ENCODE data around the gene TACC3.

DNA sequence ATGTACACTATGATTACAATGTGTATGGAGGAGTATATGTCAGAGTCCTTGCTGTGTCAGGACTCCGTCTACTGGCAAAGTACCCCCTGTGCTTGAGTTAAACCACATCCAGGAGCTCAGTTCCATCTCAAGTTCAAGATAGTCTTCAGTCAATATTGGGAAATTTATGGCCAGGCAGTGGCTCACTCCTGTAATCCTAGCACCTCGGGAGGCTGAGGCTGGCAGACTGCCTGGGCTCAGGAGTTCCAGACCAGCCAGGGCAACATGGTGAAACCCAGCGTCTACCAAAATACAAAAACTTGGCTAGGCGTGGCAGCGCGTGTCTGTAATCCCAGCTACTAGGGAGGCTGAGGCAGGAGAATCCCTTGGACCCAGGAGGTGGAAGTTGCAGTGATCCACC is 15.0 kb upstream of the TACC3 start:
- TF ChIP-seq, protein P1, sequence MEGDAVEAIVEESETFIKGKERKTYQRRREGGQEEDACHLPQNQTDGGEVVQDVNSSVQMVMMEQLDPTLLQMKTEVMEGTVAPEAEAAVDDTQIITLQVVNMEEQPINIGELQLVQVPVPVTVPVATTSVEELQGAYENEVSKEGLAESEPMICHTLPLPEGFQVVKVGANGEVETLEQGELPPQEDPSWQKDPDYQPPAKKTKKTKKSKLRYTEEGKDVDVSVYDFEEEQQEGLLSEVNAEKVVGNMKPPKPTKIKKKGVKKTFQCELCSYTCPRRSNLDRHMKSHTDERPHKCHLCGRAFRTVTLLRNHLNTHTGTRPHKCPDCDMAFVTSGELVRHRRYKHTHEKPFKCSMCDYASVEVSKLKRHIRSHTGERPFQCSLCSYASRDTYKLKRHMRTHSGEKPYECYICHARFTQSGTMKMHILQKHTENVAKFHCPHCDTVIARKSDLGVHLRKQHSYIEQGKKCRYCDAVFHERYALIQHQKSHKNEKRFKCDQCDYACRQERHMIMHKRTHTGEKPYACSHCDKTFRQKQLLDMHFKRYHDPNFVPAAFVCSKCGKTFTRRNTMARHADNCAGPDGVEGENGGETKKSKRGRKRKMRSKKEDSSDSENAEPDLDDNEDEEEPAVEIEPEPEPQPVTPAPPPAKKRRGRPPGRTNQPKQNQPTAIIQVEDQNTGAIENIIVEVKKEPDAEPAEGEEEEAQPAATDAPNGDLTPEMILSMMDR (conservative IDR thresholded peaks at IDR 0.05; ENCODE audit: low read depth, low read length), result no peak
- no peak for TF ChIP-seq EZH2phosphoT487 (IDR thresholded peaks at IDR 0.05; ENCODE audit: borderline replicate concordance, low read length)

Data from PC-3 (cell line).